Progenitor cell of endocrine pancreas (in vitro differentiated cells): ENCODE measurements around the gene HAND2. TPM values are rescaled to one million over a fixed set of nuclear protein-coding genes. Genes with fewer than 3 reads are reported as not detected.

ENCODE experiments used
- DNase-seq: peaks from one replicate; pipeline ENCODE4 v3.0.0; 2021; ENCODE audit warnings: low spot score; ENCODE audit not compliant: unreplicated experiment
- H3K27ac Mint-ChIP-seq: 2 replicates; pipeline ENCODE4 v1.8.0; 2021; ENCODE audit warnings: mild to moderate bottlenecking, moderate library complexity, mixed read lengths
- H3K27me3 Mint-ChIP-seq: 2 replicates; pipeline ENCODE4 v1.8.0; 2021; ENCODE audit warnings: mixed read lengths
- H3K36me3 Mint-ChIP-seq: 2 replicates; pipeline ENCODE4 v1.8.0; 2022; ENCODE audit warnings: mixed read lengths; ENCODE audit not compliant: insufficient read depth
- H3K4me1 Mint-ChIP-seq: 2 replicates; pipeline ENCODE4 v1.8.0; 2021; ENCODE audit warnings: low read depth, mixed read lengths
- H3K4me3 Mint-ChIP-seq: 2 replicates; pipeline ENCODE4 v1.8.0; 2021; ENCODE audit warnings: low read depth, mild to moderate bottlenecking, moderate library complexity, mixed read lengths
- H3K9me3 Mint-ChIP-seq: 2 replicates; pipeline ENCODE4 v1.8.0; 2021; ENCODE audit warnings: low read depth, mixed read lengths
- total RNA-seq: library from RNA; stranded (reverse); gene quantifications from 2 replicates; pipeline ENCODE4 v1.2.1, GENCODE V29; 2021
- TF ChIP-seq, protein P1 (sequence below): fragments of 200-600 bp; sonication (generic); IDR thresholded peaks from one replicate; pipeline ENCODE4 v1.5.0; 2021; ENCODE audit warnings: antibody characterized with exemption, mild to moderate bottlenecking; ENCODE audit not compliant: unreplicated experiment

Gene HAND2
- total RNA-seq, 1 donor from 2014 or later, result 2.5 TPM

- peak; percentile 36 for DNase-seq
- H3K27me3 Mint-ChIP-seq, result peaks cover 93% of the 10 kb centered on the region
- no peak overlapping the region for H3K27ac Mint-ChIP-seq
- H3K36me3 Mint-ChIP-seq, result no peaks in the 10 kb centered on the region
- TF ChIP-seq, protein P1, sequence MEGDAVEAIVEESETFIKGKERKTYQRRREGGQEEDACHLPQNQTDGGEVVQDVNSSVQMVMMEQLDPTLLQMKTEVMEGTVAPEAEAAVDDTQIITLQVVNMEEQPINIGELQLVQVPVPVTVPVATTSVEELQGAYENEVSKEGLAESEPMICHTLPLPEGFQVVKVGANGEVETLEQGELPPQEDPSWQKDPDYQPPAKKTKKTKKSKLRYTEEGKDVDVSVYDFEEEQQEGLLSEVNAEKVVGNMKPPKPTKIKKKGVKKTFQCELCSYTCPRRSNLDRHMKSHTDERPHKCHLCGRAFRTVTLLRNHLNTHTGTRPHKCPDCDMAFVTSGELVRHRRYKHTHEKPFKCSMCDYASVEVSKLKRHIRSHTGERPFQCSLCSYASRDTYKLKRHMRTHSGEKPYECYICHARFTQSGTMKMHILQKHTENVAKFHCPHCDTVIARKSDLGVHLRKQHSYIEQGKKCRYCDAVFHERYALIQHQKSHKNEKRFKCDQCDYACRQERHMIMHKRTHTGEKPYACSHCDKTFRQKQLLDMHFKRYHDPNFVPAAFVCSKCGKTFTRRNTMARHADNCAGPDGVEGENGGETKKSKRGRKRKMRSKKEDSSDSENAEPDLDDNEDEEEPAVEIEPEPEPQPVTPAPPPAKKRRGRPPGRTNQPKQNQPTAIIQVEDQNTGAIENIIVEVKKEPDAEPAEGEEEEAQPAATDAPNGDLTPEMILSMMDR, result peak; percentile 69
- H3K4me1 Mint-ChIP-seq, result peaks cover 12% of the 10 kb centered on the region
- peak overlapping the region; percentile 35 for H3K4me3 Mint-ChIP-seq
- no peaks in the 10 kb centered on the region for H3K9me3 Mint-ChIP-seq
Observed at GRCh38 chr4:173505924-173506518, 24.0 kb downstream of the HAND2 start.

- no peak overlapping the region for H3K27ac Mint-ChIP-seq
- H3K36me3 Mint-ChIP-seq, result peaks cover 1% of the 10 kb centered on the region
- no peak for DNase-seq
- TF ChIP-seq, protein P1, result no peak
- H3K9me3 Mint-ChIP-seq, result peaks cover 3% of the 10 kb centered on the region
- H3K4me3 Mint-ChIP-seq, result no peak overlapping the region
- peaks cover 10% of the 10 kb centered on the region for H3K4me1 Mint-ChIP-seq
- H3K27me3 Mint-ChIP-seq, result peaks cover 85% of the 10 kb centered on the region
Observed at GRCh38 chr4:173504181-173504503, 25.9 kb downstream of the HAND2 start.

DNA sequence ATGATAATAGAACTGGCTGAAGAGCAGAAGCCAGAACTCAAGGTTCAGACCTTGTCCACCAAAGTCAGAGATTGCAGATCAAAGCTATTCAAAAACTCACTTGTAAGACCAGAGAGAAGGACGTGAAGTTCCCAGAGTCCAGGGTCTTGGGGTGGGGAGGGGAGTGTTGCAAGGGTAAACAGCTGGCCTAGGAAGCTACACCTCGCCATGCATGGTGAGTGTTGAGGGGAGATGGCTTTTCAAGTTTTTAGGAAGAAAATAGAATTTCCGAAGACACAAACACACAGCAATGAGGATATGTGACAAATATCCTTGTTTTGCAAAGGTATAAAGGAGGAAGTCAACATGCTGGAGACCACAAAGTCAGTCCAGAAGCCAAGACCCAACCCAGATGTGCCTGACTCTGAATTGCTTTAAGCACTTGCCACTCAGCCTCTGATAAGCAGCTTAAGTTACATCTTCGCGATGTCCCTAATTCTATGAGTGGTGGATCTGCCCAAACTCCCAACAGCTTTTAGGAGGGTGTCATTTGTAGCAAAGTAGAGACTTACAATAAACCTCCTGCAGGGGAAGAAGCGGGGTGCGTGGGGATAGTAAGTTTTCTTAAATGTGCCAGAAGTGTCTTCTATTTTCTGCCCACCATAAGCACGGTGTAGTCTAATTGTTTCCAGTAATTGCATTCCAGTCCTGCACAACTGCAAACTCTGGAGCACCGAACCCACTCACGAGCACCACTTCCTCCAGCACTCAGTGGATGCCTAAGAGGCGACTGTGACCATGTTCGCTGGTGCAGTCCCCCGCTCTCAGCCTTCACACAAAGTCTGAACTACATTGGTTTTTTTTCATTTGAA lies 26.5 kb downstream of the HAND2 start:
- Mint-ChIP-seq H3K27ac (no peak overlapping the region), H3K27me3 (peaks cover 85% of the 10 kb centered on the region), H3K36me3 (peaks cover 1% of the 10 kb centered on the region), H3K4me1 (peaks cover 6% of the 10 kb centered on the region), H3K4me3 (no peak overlapping the region), H3K9me3 (peaks cover 3% of the 10 kb centered on the region)
- TF ChIP-seq, protein P1, result no peak
- DNase-seq, result no peak

DNA sequence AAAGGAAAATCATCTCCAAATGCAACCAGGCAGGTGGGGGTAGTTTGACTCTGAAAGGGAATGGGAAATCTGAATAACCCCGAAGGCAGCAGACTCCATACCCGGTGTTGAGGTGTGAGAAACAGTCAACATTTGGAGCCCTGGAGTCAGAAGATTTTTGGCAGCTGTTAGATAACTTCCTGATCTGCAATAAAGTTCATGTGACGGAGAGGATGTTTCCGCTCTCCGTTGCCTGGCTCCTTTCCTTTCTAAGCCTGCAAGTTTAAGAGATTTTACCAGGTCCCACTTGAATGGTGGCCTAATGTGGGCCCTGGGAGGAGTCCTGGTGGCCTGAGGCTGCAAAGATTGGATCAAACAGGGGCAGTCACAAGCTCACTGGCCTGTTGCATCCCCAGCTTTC lies 27.7 kb downstream of the HAND2 start:
- Mint-ChIP-seq H3K36me3 (peaks cover 1% of the 10 kb centered on the region), H3K4me1 (peaks cover 2% of the 10 kb centered on the region), H3K4me3 (no peak overlapping the region), H3K27ac (no peak overlapping the region), H3K27me3 (peaks cover 81% of the 10 kb centered on the region), H3K9me3 (peaks cover 3% of the 10 kb centered on the region)
- TF ChIP-seq, protein P1, result no peak
- DNase-seq, result no peak

GRCh38 chr4:173501592-173502150 lies 28.4 kb downstream of the HAND2 start:
- Mint-ChIP-seq H3K4me3 (no peak overlapping the region), H3K4me1 (peaks cover 2% of the 10 kb centered on the region), H3K27me3 (peaks cover 79% of the 10 kb centered on the region), H3K36me3 (peaks cover 1% of the 10 kb centered on the region), H3K9me3 (peaks cover 3% of the 10 kb centered on the region), H3K27ac (no peak overlapping the region)
- TF ChIP-seq, protein P1, result no peak
- no peak for DNase-seq
